Activated CD8-positive, alpha-beta memory T cell treated with anti-CD3 and anti-CD28 coated beads for 36 hours (primary cell): ENCODE data around the gene LACTB. TPM values are rescaled to one million over a fixed set of nuclear protein-coding genes. Genes with fewer than 3 reads are reported as not detected.

Experiments
- CTCF ChIA-PET: fragments of 350-600 bp; sonication (Branson Sonifier 250); formaldehyde crosslinking; loops from one replicate; lab custom pipeline; 2021; ENCODE audit warnings: antibody characterized with exemption; lab: Charles Lee
- POLR2A ChIA-PET: fragments of 350-600 bp; sonication (Branson Sonifier 250); formaldehyde crosslinking; loops from one replicate; lab custom pipeline; 2021; ENCODE audit warnings: antibody characterized with exemption; lab: Charles Lee
- total RNA-seq, 2 experiments: library from RNA; stranded (reverse); gene quantifications; one replicate each; pipeline ENCODE4 v1.2.3, GENCODE V29; 2021

Gene LACTB
- total RNA-seq, 2 experiments from 2014 or later = 28.4 to 29.1 TPM

- ChIA-PET CTCF (interaction anchor here (0.8 to 1.2 kb wide), 4 partner anchors 20 to 109 kb away, joined by 3 to 4 read pairs (median 3); no protein-coding TSS in a partner anchor), POLR2A (interaction anchor here (0.7 to 1.4 kb wide), 7 partner anchors 16 to 76 kb away, joined by 3 to 10 read pairs (median 4); no protein-coding TSS in a partner anchor)
These were observed 35.6 kb downstream of the LACTB start, which contains the start of gene RPS27L for GRCh38 chr15:63157118-63157843. TSS of gene RPS27L (minus strand) at chr15:63157477. CDS start at chr15:63157405, 72 bp downstream.

- POLR2A ChIA-PET = interaction anchor here (0.7 to 1.4 kb wide), 5 partner anchors 15 to 75 kb away, joined by 4 to 10 read pairs (median 4); no protein-coding TSS in a partner anchor
- CTCF ChIA-PET = interaction anchor here (0.8 to 1.2 kb wide), 3 partner anchors 20 to 110 kb away, joined by 3 to 4 read pairs (median 3); no protein-coding TSS in a partner anchor
These were observed 36.3 kb downstream of the LACTB start for GRCh38 chr15:63157891-63158431.

GRCh38 chr15:63160638-63161037 is 39.0 kb downstream of the LACTB start:
- POLR2A ChIA-PET = no interaction called here
- CTCF ChIA-PET = no interaction called here

DNA sequence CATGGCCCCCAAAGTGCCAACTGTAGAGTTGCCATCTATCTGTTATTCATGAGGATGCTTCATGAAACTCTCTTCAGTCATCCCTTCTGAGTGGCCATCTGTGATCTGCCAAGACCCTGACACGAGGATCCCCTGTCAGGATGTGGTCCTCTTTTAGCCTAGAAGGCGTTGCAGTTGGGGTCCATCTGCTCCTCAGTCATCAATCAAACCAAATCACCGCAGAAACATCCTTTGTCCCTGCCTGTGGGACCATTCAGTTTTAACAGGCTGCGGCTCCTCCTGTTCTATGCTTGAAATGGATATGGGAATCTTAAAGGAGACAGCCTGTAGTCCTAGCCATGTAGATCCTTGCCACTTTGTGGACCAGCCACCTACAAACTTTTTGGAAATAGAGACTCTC is 41.6 kb downstream of the LACTB start:
- POLR2A ChIA-PET = no interaction called here
- CTCF ChIA-PET = no interaction called here

DNA sequence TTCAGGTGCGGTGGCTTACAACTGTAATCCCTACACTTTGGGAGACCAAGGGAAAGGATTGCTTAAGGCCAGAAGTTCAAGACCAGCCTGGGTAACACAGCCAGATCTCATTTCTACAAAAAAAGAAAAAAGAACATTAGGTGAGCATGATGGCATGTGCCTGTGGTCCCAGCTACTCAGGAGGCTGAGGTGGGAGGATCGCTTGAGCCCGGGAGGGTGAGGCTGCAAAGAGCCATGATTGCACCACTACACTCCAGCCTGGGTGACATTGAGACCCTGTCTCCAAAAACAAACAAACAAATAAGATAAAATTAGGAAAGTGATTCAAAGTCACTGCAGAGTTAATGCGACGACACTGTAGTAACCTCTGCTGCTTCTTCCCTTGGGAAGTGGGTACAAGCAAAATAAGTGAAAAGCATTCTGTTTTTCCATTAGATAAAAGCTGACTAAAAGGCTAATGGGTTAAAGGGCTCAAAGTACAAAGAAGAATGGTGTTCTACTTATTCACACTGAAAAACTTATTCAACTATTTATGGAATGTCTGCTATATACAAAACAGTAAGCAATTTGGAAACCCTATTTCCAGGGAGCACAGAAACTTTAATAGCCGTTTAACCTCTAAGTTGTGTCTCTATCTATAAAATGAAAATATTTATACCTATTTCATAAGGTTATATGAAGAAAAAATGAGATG is 43.7 kb downstream of the LACTB start:
- CTCF ChIA-PET = interaction anchor here (1.2 kb wide), 1 partner anchor 75 kb away, joined by 3 read pairs; no protein-coding TSS in a partner anchor
- POLR2A ChIA-PET = no interaction called here

- POLR2A ChIA-PET = no interaction called here
- CTCF ChIA-PET = interaction anchor here (1.2 kb wide), 1 partner anchor 74 kb away, joined by 3 read pairs; no protein-coding TSS in a partner anchor
These were observed 44.6 kb downstream of the LACTB start for GRCh38 chr15:63166219-63166618.

DNA sequence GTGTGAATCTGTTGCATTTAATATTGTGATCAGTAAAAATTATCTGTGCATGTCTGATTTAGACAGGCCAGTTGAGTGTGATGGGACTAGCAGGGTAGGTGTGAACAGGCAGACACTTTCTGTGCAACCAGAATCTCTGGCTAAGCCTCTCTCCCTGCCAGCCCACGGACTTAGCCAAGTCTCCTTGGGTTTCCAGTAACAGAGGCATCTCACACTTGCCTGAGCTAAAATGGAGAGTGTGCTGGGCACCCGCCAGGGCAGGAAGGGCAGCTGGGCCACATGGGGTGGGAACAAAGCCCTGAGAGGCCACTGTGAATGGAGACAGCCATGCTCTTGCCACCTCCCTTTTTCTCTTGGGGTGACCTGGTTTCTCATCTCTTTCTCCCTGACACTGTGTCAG is 48.1 kb downstream of the LACTB start:
- ChIA-PET POLR2A (no interaction called here), CTCF (interaction anchor here (0.5 to 0.6 kb wide), 2 partner anchors 1029 to 1460 kb away, joined by 3 to 7 read pairs; no protein-coding TSS in a partner anchor)

- CTCF ChIA-PET = no interaction called here
- POLR2A ChIA-PET = interaction anchor here (1.1 kb wide), 1 partner anchor 15 kb away, joined by 4 read pairs; the partner anchor contains the start of gene RPS27L
These were observed 50.7 kb downstream of the LACTB start for GRCh38 chr15:63172376-63172775.

DNA sequence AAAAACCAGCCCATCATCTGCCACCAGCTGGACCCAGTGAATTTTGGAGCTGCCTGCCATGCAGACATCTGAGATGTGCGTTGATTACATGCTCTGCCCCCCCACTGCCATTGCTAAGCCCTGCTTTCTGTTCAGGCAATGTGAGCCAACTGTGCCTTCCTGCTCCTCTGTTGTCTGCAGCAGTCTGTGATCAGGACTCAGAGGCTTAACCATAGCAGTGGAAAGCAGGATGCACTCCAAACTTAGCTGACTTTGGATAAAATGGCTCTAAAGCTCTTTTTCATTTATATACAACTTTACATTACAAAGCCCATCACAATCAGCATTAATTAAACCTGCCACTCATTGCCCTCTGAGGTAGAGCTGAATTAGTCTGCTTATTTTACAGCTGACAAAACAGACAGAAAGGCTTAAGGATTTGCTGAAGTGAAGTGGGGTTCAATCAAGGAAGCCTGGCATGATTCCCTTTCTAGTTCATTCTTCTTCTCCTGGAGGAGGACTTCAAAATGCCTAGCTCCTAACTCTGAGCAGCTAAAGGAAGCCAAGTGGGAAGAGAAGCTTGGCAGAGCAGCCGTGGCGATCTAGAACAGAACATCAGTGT is 51.3 kb downstream of the LACTB start:
- CTCF ChIA-PET = no interaction called here

DNA sequence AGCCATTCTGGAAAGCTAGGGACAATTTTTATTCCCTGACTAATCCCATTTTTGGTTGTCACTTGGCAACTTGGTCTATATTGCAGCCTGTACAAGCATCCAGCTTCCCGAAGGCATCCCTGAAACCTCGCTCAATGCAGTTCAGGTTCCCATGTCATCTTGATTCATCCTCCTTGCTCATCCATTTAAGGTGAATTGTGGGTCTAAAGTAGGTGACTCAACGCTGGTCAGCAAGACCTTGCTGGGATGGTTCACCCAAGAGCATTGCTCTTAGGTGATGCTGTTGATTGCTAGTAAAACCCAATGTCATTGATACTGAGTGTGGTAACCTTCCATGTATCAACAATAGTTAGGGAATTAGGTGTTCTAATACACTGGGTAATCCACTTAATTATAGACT is 54.6 kb downstream of the LACTB start:
- ChIA-PET CTCF (no interaction called here), POLR2A (no interaction called here)

More for the DNA sequence above, 51.3 kb downstream of the LACTB start:
- POLR2A ChIA-PET = interaction anchor here (1.1 kb wide), 1 partner anchor 16 kb away, joined by 4 read pairs; the partner anchor contains the start of gene RPS27L

- POLR2A ChIA-PET = no interaction called here
- CTCF ChIA-PET = interaction anchor here (1.7 kb wide), 1 partner anchor 71 kb away, joined by 4 read pairs; no protein-coding TSS in a partner anchor
These were observed 56.4 kb downstream of the LACTB start for GRCh38 chr15:63178034-63178433.

DNA sequence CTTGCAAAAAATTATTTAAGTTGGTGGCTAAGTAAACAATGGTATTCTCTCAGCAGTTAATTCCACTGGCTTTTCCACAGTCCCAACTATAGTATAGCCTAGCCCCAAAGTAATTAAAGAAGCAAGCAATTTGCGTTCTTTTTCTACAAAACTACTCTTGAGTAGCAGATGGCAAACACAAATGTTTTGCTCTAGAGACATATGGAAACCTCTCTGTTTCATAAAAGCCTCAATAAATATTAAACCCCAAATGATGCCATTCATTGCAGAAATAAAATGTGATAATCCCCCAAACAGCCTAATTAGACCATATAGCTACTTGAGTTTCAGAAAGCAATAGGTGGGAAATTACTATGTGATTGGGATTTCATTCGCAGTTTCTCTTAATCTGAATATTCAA is 59.1 kb downstream of the LACTB start:
- CTCF ChIA-PET = no interaction called here

DNA sequence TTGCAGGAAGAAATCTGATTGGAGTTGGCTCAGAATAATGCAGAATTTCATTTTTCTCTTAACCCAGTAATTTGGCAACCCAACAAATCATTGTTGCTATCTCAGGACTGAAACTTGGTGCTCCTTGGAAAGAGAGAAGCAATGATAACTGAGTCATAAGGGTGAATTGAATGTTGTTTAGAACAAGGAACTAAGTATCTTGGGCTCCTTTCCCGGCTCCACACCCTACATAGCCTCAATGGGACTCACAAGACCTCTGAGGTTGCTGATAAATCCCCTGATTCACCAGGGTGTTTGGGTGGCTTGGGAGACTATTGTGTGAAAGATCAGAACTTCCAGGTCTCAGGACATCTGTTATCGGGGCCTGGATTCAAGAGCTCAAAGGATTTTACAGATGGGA is 60.0 kb downstream of the LACTB start:
- ChIA-PET POLR2A (no interaction called here), CTCF (no interaction called here)

More for the DNA sequence above, 59.1 kb downstream of the LACTB start:
- POLR2A ChIA-PET = no interaction called here

DNA sequence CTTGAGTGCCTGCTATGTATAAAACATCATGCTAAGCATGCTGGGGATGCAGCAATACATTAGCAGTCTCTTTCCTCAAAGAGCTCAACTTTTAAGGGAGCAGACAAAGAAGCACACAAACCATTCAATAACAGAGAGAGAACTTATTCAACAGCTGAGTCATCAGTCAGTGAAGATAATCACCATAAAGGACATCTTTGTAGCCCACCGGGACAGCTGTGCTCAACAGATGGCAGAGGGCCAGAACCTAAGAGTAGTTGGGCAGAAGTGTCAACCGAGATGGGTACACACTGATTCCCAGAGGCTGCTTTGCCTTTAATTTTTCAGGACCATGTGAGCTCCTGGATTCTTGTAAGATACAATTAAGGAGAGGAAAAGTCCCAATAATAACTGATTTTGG is 63.5 kb downstream of the LACTB start:
- ChIA-PET CTCF (no interaction called here), POLR2A (no interaction called here)

GRCh38 chr15:63186065-63186464 is 64.4 kb downstream of the LACTB start:
- CTCF ChIA-PET = no interaction called here
- POLR2A ChIA-PET = interaction anchor here (1.2 kb wide), 1 partner anchor 17 kb away, joined by 3 read pairs; no protein-coding TSS in a partner anchor

GRCh38 chr15:63187589-63188226 is 66.0 kb downstream of the LACTB start:
- ChIA-PET CTCF (interaction anchor here (0.6 kb wide), 1 partner anchor 38 kb away, joined by 3 read pairs; no protein-coding TSS in a partner anchor), POLR2A (interaction anchor here (1.0 kb wide), 1 partner anchor 31 kb away, joined by 3 read pairs; the partner anchor contains the start of gene RPS27L)

DNA sequence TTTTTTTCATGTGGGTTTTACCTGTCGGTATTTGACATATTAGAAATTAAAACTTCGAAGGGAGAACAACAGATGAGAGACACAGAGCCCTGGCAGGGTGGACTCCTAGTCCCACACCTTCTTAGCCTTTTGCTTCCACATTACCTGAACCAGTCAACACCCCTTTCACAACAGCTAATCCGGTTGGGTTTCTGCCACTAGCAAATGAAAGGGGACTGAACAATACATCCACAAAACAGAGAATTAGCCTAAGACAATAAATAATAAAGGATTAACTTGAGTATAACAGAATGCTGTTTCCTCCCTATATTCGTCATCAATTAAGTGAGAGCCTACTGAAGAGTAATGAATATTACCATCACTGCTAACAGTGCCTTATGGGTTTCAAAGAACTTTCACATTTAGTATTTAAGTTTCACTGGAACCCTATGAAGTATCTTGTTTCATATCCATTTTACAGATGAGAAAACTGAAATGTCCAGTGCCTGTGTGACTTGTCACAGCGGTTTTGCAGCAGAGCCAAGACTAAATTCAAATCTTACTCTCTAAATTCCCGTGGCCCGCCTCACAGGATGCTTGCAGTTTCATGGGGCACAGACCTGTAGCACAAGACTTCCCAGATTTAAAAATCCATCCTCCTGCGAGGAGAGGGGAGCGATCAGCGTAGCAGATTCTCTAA is 66.7 kb downstream of the LACTB start:
- ChIA-PET POLR2A (interaction anchor here (1.0 kb wide), 1 partner anchor 31 kb away, joined by 3 read pairs; the partner anchor contains the start of gene RPS27L), CTCF (interaction anchor here (0.6 kb wide), 1 partner anchor 37 kb away, joined by 3 read pairs; no protein-coding TSS in a partner anchor)
